GM20431 (cell line): ENCODE results near the gene FSTL5.

ENCODE experiments used
- in situ Hi-C: fragments of 300-500 bp; cut with MseI, MboI; formaldehyde crosslinking; loops from one replicate; pipeline ENCODE4 v1.15.0; 2020; ENCODE audit warnings: low sequenced_read_pairs; ENCODE audit not compliant: unreplicated experiment

The FSTL5 gene

GRCh38 chr4:161376275-161376674, 787.5 kb downstream of the FSTL5 start:
- in situ Hi-C loops, result no loop called here

GRCh38 chr4:161364681-161365080, 799.1 kb downstream of the FSTL5 start:
- in situ Hi-C loops, result no loop called here

- in situ Hi-C loops, result no loop called here
Observed at GRCh38 chr4:161360982-161361381, 802.8 kb downstream of the FSTL5 start.

- in situ Hi-C loops, result no loop called here
Observed at GRCh38 chr4:161359491-161359890, 804.3 kb downstream of the FSTL5 start.

- in situ Hi-C loops, result no loop called here
Observed at GRCh38 chr4:161356351-161356750, 807.4 kb downstream of the FSTL5 start.

GRCh38 chr4:161350946-161351345, 812.9 kb downstream of the FSTL5 start:
- in situ Hi-C loops, result no loop called here

GRCh38 chr4:161345741-161346140, 818.1 kb downstream of the FSTL5 start:
- in situ Hi-C loops, result no loop called here

- in situ Hi-C loops, result no loop called here
Observed at GRCh38 chr4:161343569-161343950, 820.2 kb downstream of the FSTL5 start.

- in situ Hi-C loops, result no loop called here
Observed at GRCh38 chr4:161342881-161343568, 820.8 kb downstream of the FSTL5 start.

- in situ Hi-C loops, result no loop called here
Observed at GRCh38 chr4:161336621-161337020, 827.2 kb downstream of the FSTL5 start.

GRCh38 chr4:161336016-161336530, 827.7 kb downstream of the FSTL5 start:
- in situ Hi-C loops, result no loop called here
